GM13976 (cell line): ENCODE data around the gene IQCF5.

Experiments
- DNase-seq: peaks from one replicate; pipeline ENCODE4 v3.0.0; 2012; ENCODE audit warnings: low spot score
- in situ Hi-C: fragments of 300-500 bp; cut with MboI; formaldehyde crosslinking; loops from one replicate; pipeline ENCODE4 v1.12.0; 2022; ENCODE audit warnings: low sequenced_read_pairs, mixed read lengths, inconsistent platforms; ENCODE audit not compliant: unreplicated experiment
- TF ChIP-seq, protein P1 (sequence below): IDR thresholded peaks from 2 replicates; pipeline ENCODE4 v1.5.1; 2012; ENCODE audit warnings: borderline replicate concordance, mild to moderate bottlenecking; ENCODE audit not compliant: insufficient read depth; ENCODE audit errors: extremely low read depth, missing control alignments, control extremely low read depth

The IQCF5 gene

DNA sequence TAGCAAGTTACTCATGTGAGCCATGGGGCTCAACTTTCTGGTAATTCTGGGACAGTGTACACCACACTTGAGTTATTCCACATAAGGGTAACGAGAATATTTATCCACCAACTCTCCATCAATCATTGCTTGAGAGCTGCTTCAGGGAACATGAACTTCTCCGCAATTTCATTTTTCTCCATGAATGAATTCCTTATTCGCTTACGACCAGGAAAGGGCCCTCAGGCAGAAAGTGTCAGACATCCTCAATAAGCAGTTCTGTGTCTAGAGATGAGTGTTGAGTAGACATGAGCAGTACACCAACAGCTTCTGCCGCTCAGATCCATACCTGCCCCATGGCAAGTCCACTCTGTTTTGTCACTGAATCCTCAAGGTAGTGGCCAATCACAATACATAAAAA lies 38.8 kb downstream of the IQCF5 start:
- in situ Hi-C loops = no loop called here
- TF ChIP-seq, protein P1, sequence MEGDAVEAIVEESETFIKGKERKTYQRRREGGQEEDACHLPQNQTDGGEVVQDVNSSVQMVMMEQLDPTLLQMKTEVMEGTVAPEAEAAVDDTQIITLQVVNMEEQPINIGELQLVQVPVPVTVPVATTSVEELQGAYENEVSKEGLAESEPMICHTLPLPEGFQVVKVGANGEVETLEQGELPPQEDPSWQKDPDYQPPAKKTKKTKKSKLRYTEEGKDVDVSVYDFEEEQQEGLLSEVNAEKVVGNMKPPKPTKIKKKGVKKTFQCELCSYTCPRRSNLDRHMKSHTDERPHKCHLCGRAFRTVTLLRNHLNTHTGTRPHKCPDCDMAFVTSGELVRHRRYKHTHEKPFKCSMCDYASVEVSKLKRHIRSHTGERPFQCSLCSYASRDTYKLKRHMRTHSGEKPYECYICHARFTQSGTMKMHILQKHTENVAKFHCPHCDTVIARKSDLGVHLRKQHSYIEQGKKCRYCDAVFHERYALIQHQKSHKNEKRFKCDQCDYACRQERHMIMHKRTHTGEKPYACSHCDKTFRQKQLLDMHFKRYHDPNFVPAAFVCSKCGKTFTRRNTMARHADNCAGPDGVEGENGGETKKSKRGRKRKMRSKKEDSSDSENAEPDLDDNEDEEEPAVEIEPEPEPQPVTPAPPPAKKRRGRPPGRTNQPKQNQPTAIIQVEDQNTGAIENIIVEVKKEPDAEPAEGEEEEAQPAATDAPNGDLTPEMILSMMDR = no peak
- DNase-seq = no peak

DNA sequence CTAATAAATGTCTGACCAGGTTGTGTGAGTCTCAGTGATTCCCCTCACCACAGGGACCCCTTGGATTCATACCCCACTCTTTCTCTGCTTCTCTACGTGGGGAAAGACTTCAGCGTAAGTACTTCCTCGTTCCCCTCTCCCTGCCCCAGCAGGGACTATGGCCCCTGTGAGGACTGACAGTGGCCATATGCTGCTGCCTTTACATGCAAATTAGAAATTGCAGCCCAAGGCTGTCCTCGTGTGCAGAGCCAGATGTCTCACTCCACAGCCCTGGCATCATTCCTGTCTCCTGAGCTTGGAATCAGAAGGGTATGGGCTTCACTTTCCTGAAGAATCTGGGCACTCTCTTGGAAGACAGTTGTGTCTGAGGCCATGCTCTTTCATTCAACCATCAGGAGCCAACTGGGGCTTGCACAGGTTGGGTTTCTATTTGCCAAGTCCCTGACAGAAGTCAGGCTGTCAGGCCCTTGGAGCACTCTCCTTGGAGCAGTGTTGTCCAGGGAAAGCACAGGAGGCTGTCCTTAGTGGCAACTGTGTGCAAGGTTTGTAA lies 44.5 kb downstream of the IQCF5 start:
- no peak for DNase-seq
- TF ChIP-seq, protein P1 = no peak
- in situ Hi-C loops = no loop called here

- TF ChIP-seq, protein P1 = no peak
- in situ Hi-C loops = no loop called here
- DNase-seq = no peak
Measured at GRCh38 chr3:51830345-51830744, 45.1 kb downstream of the IQCF5 start.

DNA sequence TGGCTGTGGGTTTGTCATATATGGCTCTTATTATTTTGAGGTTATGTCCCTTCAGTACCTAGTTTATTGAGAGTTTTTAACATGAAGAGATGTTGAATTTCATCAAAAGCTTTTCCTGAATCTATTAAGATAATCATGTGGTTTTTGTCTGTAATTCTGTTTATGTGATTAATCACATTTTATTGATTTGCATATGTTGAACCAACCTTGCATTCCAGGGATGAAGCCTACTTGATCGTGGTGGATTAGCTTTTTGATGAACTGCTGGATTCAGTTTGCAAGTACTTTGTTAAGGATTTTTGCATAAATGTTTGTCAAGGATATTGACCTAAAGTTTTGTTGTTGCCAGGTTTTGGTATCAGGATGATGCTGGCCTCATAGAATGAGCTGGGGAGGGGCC lies 47.1 kb downstream of the IQCF5 start:
- DNase-seq = no peak
- in situ Hi-C loops = no loop called here
- TF ChIP-seq, protein P1 = no peak
